GM19395 (cell line): ENCODE results near the gene FST.

Experiments used
- ATAC-seq: cut with Tn5 transposase; IDR thresholded peaks from one replicate; pipeline ENCODE4 v1.9.1; 2021; ENCODE audit warnings: mild to moderate bottlenecking, moderate library complexity; ENCODE audit not compliant: unreplicated experiment

FST gene

GRCh38 chr5:53508125-53508524 lies 27.7 kb downstream of the FST start:
- ATAC-seq: no peak

GRCh38 chr5:53512539-53512938 lies 32.1 kb downstream of the FST start:
- ATAC-seq: no peak

DNA sequence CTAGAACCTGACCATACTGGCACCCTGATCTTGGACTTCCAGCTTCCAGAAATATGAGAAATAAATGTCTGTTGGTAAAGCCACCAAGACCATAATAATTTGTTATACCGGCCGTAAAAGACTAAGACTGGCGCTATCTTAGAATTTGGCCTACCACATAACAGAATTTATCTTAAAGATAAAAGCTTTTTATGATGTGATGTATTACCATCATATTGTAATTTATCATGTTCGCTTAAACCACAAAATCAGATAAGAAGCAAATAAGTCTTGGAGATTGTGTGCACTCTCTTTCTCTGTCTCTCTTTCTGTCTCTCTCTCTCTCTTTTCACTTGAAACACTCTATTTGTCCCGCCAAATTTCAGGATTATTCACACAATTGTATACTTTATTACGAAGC lies 35.6 kb downstream of the FST start:
- no peak for ATAC-seq

DNA sequence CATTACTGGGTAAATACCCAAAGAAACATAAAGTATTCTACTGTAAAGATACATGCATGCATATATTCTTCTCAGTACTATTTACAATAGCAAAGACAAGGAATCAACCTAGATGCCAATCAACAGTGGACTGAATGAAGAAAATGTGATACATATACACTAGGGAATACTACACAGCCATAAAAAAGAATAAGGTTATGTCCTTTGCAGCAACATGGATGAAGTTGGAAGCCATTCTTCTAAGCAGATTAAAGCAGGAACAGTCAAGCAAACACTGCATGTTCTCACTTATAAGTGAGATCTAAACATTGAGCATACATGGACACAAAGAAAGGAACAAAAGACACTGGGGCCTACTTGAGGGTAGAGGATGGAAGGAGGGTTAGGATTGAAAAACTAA lies 40.4 kb downstream of the FST start:
- no peak for ATAC-seq
